Neural progenitor cell (in vitro differentiated cells): ENCODE results near the gene TFB2M. TPM values are rescaled to one million over a fixed set of nuclear protein-coding genes. Genes with fewer than 3 reads are reported as not detected.

Experiments
- DNase-seq: peaks from one replicate; pipeline ENCODE4 v3.0.0-alpha.2; 2016; ENCODE audit warnings: low spot score
- H2AFZ ChIP-seq: fragments of 200-600 bp; sonication (generic); replicated peaks from 2 replicates; pipeline ENCODE4 v1.6.1; 2016; ENCODE audit warnings: antibody characterized with exemption
- H3F3A ChIP-seq: fragments of 200-600 bp; sonication (generic); 2 replicates; pipeline ENCODE4 v1.6.1; 2016; ENCODE audit warnings: antibody characterized with exemption, low read depth
- H3K27ac ChIP-seq: fragments of 200-600 bp; sonication (generic); 2 replicates; pipeline ENCODE4 v1.5.1; 2016; ENCODE audit warnings: mild to moderate bottlenecking
- H3K27me3 ChIP-seq: fragments of 200-600 bp; sonication (generic); 2 replicates; pipeline ENCODE4 v1.6.1; 2016; ENCODE audit warnings: mild to moderate bottlenecking, moderate library complexity
- H3K36me3 ChIP-seq: fragments of 200-600 bp; sonication (generic); 2 replicates; pipeline ENCODE4 v1.5.1; 2016
- H3K4me1 ChIP-seq: fragments of 200-600 bp; sonication (generic); 2 replicates; pipeline ENCODE4 v1.6.1; 2016; ENCODE audit warnings: mixed run types
- H3K4me2 ChIP-seq: fragments of 200-600 bp; sonication (generic); 2 replicates; pipeline ENCODE4 v1.6.1; 2016
- H3K4me3 ChIP-seq: fragments of 200-600 bp; sonication (generic); 2 replicates; pipeline ENCODE4 v1.5.1; 2016
- H3K79me2 ChIP-seq: fragments of 200-600 bp; sonication (generic); 2 replicates; pipeline ENCODE4 v1.6.1; 2016; ENCODE audit warnings: low read depth
- H3K9ac ChIP-seq: fragments of 200-600 bp; sonication (generic); 2 replicates; pipeline ENCODE4 v1.6.1; 2016
- H3K9me3 ChIP-seq: fragments of 200-600 bp; sonication (generic); 2 replicates; pipeline ENCODE4 v1.5.1; 2016; ENCODE audit warnings: low read depth
- H4K20me1 ChIP-seq: fragments of 200-600 bp; sonication (generic); 2 replicates; pipeline ENCODE4 v1.6.1; 2016; ENCODE audit warnings: low read depth
- H3K27ac Mint-ChIP-seq: 3 replicates; pipeline ENCODE4 v1.8.0; 2021; ENCODE audit warnings: mixed read lengths
- H3K27me3 Mint-ChIP-seq: 2 replicates; pipeline ENCODE4 v1.8.0; 2022; ENCODE audit warnings: low read depth, mild to moderate bottlenecking, inconsistent platforms, moderate library complexity, mixed read lengths; ENCODE audit not compliant: insufficient read depth
- H3K36me3 Mint-ChIP-seq: 3 replicates; pipeline ENCODE4 v1.8.0; 2021; ENCODE audit warnings: mixed read lengths
- H3K4me1 Mint-ChIP-seq: 3 replicates; pipeline ENCODE4 v1.8.0; 2021; ENCODE audit warnings: mixed read lengths
- H3K4me3 Mint-ChIP-seq: 3 replicates; pipeline ENCODE4 v1.8.0; 2021; ENCODE audit warnings: mild to moderate bottlenecking, moderate library complexity, mixed read lengths
- H3K9me3 Mint-ChIP-seq: 3 replicates; pipeline ENCODE4 v1.8.0; 2020; ENCODE audit warnings: mixed read lengths
- EZH2 ChIP-seq: fragments of 200-600 bp; sonication (generic); IDR thresholded peaks from 2 replicates; pipeline ENCODE4 v1.6.1; 2017; ENCODE audit warnings: antibody characterized with exemption, mild to moderate bottlenecking, moderate library complexity
- EZH2phosphoT487 ChIP-seq: fragments of 200-600 bp; sonication (generic); IDR thresholded peaks from 2 replicates; pipeline ENCODE4 v1.6.1; 2017; ENCODE audit warnings: antibody characterized with exemption
- total RNA-seq: library from RNA; depleted of rRNA; stranded (reverse); fragments of >200 nt; gene quantifications from 2 replicates; pipeline ENCODE4 v1.2.3, GENCODE V29; 2015; ENCODE audit warnings: low replicate concordance
- TF ChIP-seq, protein P1 (sequence below): fragments of 200-600 bp; sonication (generic); IDR thresholded peaks from 2 replicates; pipeline ENCODE4 v1.5.1; 2017; ENCODE audit warnings: antibody characterized with exemption, mild to moderate bottlenecking

Gene TFB2M
- total RNA-seq, 1 donor from 2014 or later, result 21.1 TPM

DNA sequence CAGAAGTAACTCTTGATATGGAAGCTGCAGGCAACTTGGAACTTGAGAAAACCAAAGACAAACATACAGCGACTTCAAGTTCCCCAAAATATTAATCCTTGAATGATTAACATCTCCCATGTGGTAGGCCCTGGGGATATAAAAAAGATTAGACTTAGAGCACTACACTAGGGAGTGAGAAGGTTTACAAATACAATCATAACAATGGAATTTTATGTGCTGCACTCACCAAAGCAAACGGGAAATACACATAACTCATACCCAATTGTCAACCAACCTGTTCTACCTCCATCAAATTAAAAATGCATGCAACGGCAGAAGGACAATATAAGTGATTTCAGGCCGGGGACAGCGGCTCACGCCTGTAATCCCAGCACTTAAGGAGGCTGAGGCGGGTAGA, 62.7 kb downstream of the TFB2M start:
- H3K4me1 ChIP-seq, result peaks cover 11% of the 10 kb centered on the region
- no peak overlapping the region for H3K27ac Mint-ChIP-seq
- no peak overlapping the region for H3K4me2 ChIP-seq
- TF ChIP-seq EZH2phosphoT487, result no peak
- no peak for TF ChIP-seq EZH2
- TF ChIP-seq, protein P1, sequence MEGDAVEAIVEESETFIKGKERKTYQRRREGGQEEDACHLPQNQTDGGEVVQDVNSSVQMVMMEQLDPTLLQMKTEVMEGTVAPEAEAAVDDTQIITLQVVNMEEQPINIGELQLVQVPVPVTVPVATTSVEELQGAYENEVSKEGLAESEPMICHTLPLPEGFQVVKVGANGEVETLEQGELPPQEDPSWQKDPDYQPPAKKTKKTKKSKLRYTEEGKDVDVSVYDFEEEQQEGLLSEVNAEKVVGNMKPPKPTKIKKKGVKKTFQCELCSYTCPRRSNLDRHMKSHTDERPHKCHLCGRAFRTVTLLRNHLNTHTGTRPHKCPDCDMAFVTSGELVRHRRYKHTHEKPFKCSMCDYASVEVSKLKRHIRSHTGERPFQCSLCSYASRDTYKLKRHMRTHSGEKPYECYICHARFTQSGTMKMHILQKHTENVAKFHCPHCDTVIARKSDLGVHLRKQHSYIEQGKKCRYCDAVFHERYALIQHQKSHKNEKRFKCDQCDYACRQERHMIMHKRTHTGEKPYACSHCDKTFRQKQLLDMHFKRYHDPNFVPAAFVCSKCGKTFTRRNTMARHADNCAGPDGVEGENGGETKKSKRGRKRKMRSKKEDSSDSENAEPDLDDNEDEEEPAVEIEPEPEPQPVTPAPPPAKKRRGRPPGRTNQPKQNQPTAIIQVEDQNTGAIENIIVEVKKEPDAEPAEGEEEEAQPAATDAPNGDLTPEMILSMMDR, result no peak
- H3K9ac ChIP-seq, result no peak overlapping the region
- H3K79me2 ChIP-seq, result no peaks in the 10 kb centered on the region
- peaks cover 8% of the 10 kb centered on the region for H3K36me3 Mint-ChIP-seq
- no peak overlapping the region for H3K27ac ChIP-seq
- H3K9me3 ChIP-seq, result no peaks in the 10 kb centered on the region
- H3K4me3 Mint-ChIP-seq, result no peak overlapping the region
- H2AFZ ChIP-seq, result no peak overlapping the region
- H3K36me3 ChIP-seq, result no peaks in the 10 kb centered on the region
- H3K27me3 Mint-ChIP-seq, result peaks cover 8% of the 10 kb centered on the region
- peaks cover 7% of the 10 kb centered on the region for H4K20me1 ChIP-seq
- DNase-seq, result no peak
- no peaks in the 10 kb centered on the region for H3K27me3 ChIP-seq
- peaks cover 15% of the 10 kb centered on the region for H3K4me1 Mint-ChIP-seq
- H3K9me3 Mint-ChIP-seq, result no peaks in the 10 kb centered on the region
- H3K4me3 ChIP-seq, result no peak overlapping the region
- H3F3A ChIP-seq, result no peaks in the 10 kb centered on the region

GRCh38 chr1:246497331-246497915, 68.6 kb downstream of the TFB2M start:
- Histone ChIP-seq H3K79me2 (peaks cover 16% of the 10 kb centered on the region), H3K4me2 (no peak overlapping the region), H3K4me3 (no peak overlapping the region), H3K9me3 (no peaks in the 10 kb centered on the region), H2AFZ (no peak overlapping the region), H3K9ac (no peak overlapping the region), H3K27ac (no peak overlapping the region), H3K4me1 (peaks cover 2% of the 10 kb centered on the region), H3K27me3 (no peaks in the 10 kb centered on the region), H3F3A (no peaks in the 10 kb centered on the region), H3K36me3 (no peaks in the 10 kb centered on the region), H4K20me1 (peaks cover 7% of the 10 kb centered on the region)
- no peak for TF ChIP-seq EZH2
- TF ChIP-seq, protein P1, result peak; percentile 74
- peak; percentile 66 for DNase-seq
- Mint-ChIP-seq H3K27me3 (no peaks in the 10 kb centered on the region), H3K4me3 (no peak overlapping the region), H3K4me1 (peaks cover 2% of the 10 kb centered on the region), H3K27ac (no peak overlapping the region), H3K9me3 (no peaks in the 10 kb centered on the region), H3K36me3 (peaks cover 5% of the 10 kb centered on the region)

- DNase-seq, result peak; percentile 81
- Histone ChIP-seq H3K4me3 (no peak overlapping the region), H3K4me2 (peak overlapping the region; percentile 4), H3K36me3 (no peaks in the 10 kb centered on the region), H4K20me1 (no peaks in the 10 kb centered on the region), H3K9ac (no peak overlapping the region), H3K27ac (no peak overlapping the region), H3K27me3 (no peaks in the 10 kb centered on the region), H3F3A (no peaks in the 10 kb centered on the region), H3K4me1 (peaks cover 6% of the 10 kb centered on the region), H3K9me3 (no peaks in the 10 kb centered on the region), H3K79me2 (peaks cover 19% of the 10 kb centered on the region), H2AFZ (no peak overlapping the region)
- H3K27ac Mint-ChIP-seq, result no peak overlapping the region
- H3K27me3 Mint-ChIP-seq, result no peaks in the 10 kb centered on the region
- H3K9me3 Mint-ChIP-seq, result no peaks in the 10 kb centered on the region
- H3K36me3 Mint-ChIP-seq, result no peaks in the 10 kb centered on the region
- peaks cover 5% of the 10 kb centered on the region for H3K4me1 Mint-ChIP-seq
- TF ChIP-seq EZH2phosphoT487 (no peak), EZH2 (no peak)
- TF ChIP-seq, protein P1, result peak; percentile 79
- no peak overlapping the region for H3K4me3 Mint-ChIP-seq
Observed at GRCh38 chr1:246492611-246493245, 73.3 kb downstream of the TFB2M start.
